HG02840 (cell line): ENCODE measurements around the gene MARK2.

ENCODE experiments used
- ATAC-seq: cut with Tn5 transposase; IDR thresholded peaks from one replicate; pipeline ENCODE4 v1.9.1; 2021; ENCODE audit warnings: mild to moderate bottlenecking, moderate library complexity, moderate number of reproducible peaks; ENCODE audit not compliant: unreplicated experiment, low FRiP score

The MARK2 gene

DNA sequence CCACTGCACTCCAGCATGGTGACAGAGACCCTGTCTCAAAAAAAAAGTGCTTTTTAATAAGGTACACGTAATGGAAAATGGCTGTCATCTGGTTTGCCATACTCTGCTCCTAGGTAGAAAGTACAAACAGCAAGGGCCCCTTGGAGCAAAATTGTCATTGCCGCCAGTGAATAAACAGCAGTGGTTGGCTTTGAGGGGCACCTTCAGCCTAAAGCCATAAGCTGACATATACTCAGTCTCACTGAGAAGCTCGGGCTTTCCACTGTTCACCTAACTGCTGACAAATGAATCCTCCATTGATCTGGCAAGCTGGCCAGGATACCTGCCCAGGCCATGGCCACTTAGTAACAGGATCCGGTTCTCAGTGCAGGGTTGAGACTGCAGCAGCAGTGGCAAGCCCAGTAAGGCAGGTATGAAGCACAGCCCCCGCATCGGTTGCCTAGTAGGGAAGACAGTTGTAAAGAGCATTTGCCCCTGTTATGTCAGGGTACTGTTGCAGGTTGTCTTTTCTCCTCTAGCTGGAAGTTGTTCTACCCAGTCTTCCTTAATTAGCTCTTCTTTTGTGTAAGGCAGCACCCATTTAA, 38.8 kb downstream of the MARK2 start:
- no peak for ATAC-seq

DNA sequence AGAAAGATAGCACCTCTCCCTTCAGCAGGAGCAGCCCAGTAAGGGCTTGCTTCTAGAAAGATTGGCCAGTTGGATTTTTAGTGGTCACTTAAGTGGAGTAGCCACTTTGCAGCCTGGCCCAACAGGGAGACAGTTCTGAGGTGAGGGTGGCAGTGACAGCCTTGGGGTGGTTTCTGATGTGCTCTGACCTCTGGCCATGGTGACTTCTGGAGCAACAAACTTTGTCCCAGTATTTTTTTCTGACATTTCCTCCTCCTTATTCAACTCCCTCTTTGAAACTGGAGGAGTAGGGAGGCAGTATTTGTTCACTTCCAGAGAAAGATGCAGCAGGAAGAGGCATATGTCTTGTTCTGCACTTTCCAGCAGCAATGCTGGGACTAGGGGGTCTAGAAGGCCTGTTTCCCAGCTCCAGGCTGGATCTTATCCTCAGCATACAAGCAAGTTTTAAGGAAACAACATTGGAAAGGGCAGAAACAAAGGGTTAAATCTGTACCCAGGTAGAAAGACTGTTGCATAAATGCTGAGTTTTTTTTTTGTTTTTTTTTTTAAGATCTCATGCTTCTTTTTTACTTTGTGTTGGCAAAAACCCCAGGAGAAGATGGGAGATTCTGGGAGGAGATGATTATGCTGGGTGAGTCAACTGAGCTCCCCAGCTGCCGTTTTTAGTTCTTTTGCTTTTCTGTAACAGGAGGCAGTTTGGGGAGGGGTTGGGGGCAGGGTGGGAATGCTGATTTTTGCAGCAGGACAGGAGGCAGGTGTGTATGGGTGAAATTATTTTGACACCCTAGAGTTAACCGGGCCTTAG, 40.9 kb downstream of the MARK2 start:
- ATAC-seq: no peak

DNA sequence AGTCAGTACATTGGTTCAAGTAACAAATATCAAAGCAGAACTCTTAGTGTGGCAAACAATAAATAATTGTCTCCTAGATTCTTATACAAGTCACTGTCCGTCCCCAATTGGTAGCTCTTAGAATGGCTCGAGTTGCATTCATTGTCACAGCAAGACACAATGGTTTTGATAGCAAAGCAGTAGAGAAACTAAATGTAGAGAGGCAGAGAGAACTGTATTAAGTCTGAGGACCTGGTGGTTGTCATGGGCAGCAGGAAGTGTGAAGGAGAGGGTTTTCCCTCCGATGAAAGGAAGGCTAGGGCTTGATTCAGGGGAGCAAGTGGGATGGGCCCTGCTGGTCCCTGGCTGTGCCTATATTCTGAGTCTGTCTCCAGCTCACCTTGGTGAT, 41.5 kb downstream of the MARK2 start:
- no peak for ATAC-seq

DNA sequence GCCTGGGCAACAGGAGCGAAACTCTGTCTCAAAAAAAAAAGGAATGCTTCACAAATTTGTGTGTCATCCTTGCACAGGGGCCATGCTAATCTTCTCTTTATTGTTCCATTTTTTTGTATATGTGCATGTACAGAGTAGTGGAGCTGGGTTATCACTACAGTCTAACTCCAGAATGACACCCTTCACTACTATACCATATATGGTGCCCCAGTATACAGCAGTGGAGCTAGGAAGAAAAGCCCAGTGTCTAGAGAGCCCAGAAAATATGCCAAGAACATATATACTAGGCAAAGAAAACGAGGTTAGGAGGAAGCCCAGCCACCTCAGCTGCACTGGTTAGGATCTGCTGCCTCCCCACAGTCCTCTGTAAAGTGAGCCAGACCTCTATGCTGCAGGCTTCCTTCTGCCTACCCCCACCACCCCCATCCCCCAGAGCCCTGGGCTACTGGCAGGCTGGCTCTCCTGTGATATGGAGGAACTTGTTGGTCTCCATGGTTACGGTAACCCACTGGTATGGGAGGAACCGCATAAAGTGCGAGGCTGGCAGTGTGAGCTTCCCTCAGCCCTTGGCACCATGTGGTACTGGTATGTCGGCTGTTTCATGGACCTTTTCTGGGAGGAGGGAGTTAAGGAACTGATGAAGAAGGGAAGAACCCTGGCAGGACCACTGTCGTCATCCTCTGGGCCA, 43.8 kb downstream of the MARK2 start:
- no peak for ATAC-seq

DNA sequence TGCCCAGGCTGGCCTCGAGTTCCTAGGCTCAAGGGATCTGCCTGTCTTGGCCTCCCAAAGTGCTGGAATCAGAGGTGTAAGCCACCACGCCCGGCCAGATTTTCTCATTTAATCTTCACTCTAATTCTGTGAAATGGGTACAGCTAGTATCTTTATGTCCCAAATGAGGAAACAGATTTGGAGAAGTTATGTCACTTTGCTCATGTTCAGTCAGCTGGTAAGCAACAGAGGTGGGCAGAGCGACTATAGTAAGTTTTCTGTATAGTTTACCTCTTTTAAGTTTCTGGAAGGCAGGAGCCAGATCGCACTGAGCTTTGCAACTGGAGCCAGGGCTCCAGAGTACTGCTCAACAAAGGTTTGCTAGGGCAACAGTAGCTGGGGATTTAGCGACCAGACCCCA, 44.9 kb downstream of the MARK2 start:
- no peak for ATAC-seq

DNA sequence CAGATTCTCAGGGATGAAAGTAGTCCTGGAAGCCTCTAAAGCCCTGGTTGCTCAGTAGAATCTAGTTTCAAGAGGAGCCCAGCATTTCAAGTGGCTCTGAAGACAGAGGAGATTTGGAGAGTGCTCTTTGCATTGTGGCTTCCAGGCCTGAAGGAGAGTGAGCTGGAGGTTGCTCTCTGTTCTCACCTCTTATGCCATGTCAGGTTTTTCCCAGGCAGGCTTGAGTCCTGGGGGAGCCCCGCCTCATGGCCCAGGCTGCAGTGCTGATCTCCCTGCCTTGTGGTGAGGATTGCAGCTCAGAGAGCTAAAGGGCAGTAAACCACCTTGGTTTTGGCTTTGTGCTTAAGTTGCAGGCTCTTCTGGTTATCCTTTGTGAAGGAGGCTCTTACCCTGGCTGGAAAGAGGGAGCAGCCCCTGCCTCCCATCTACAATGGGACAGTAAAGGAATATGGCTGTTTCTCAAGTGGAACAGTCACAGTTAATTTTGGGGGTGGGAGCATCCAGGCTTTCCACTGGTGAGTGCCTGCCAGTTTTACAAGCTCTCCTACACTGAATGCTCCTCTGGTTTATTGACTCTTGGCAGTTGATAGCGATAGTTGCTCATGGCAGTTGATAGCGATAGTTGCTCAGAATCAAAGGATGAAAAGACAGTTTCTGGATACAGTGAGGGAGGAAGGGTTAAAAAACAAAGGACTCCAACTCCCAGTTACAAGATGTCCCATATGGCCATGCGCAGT, 45.5 kb downstream of the MARK2 start:
- no peak for ATAC-seq

DNA sequence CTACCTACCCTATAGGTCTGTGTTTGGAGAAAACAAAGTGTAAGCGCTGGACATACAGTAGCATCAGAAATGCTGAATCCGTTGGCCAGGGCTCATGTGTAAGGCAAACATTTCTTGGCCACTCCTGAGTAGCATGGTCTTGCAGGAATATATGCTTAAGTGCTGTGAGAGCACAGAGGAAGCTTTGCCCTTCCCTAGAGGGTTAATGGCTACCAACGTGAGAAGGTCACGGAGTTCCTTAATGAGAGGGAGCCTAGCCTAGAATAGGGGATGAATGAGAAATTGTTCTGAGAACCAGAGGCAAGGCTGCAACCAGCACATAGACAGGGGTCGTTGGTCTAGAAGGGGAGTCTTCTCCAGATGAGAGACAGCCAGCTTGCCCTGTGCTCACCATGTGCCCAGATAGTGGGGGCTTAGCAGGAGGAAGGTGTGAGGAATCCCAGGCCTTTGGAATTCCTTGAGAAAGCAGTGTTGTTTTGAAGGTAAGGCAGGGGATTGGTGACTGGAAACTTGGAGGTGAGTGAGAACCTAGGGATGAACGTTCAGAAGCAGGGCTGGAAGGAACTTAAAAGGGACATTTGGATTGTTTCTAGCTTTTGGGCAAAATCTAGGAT, 48.6 kb downstream of the MARK2 start:
- ATAC-seq: no peak

DNA sequence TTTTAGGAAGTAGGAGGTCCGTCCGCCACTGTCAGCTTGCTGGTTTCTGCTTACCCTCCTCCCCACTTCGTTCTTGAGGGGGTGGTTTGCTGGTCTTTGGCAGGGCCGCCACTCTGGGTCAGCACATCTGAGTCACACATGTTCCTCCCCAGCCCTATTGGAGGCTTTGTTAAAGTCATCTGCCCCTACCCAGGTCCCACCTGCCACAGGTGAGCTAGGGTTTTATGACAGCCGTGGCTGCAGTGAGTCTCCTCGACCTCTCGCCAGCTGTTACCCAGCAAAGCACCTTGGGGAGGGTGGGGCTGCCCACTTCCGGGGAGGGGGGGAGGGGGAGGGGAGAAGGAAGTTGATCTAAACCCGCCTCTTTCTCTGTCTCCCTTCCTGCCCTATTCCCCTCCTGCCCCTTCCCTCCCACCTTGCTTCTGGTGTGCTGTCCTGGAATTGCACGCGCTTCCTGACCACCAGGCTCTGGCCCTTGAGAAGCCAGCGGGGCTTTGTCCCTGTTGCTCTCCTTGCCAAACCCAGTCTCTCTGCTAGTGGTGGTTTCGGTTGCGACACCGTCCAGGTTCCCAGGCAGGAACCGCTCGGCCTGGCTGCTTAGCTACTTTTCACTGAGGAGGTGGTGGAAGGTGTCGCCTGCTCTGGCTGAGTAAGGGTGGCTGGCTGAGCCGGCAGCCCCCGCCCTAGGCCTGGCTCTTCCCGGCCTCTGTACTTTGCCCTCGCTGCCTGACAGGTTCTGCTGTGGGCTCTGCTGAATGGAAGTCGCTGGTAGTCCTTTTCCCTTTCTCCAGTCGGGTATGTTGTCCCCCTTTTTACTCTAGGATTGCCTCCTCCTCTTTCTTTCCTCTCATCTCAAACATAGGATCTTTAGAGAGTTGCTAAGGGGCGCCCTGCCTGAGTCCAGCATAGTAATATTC, 49.5 kb downstream of the MARK2 start:
- peak; percentile 49 for ATAC-seq

DNA sequence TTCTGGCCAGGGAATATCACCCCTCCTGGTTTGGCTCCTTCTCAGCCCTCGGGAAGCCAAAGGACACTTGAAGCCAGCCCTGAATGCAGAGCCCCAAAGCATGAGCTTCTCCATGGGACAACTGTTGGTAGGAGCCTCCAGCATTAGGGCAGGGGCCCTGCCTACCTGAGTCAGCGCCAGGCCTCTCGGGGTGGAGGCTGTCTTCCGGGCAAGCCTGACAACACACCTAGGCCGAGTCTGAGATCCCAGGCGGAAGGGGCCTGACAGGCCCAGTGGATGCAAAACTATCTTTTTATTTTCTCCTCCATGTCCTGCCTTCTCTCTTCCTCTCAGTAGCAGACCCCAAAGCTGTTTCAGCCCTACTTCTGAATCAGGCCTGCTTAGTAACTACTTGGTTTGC, 50.4 kb downstream of the MARK2 start:
- ATAC-seq: no peak

DNA sequence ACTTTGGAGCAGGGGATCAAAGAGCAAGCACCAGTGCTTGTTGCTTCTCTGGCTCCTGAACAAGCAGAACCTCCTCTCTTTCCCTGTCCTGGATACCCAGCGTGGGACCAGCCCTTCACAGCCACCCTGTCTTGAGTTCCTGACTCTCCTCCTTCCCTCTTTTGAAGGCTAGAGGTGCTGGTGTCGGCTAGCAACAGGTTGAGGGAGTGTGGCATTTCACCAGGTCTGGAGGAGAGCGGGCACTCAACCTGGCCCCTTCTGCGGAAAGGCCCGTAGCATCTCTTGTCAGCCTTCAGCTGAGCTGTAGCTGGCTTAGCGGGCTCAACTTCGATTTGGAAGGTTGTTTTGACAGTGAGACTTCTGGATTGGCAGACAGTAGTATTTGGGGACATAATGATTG, 51.5 kb downstream of the MARK2 start:
- no peak for ATAC-seq

DNA sequence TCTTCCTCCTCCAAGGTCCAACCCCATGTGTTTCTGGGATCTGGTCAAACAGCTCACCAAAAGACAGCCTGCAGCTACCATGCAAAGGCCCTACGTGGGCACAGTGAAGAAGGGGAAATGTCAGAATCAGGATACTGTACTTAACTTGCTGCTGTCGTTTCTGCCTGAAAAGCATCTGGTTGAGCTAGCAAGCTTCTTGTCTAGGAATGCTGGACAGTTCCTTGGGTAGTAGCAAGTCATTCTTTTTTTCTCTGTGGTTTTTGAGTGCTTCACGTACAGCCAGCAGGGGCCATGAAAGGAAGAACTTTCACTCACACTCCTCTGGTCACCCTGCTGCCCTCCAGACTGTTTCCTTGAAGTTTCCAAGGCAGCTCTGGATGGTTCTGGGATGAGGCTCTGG, 53.3 kb downstream of the MARK2 start:
- ATAC-seq: no peak

DNA sequence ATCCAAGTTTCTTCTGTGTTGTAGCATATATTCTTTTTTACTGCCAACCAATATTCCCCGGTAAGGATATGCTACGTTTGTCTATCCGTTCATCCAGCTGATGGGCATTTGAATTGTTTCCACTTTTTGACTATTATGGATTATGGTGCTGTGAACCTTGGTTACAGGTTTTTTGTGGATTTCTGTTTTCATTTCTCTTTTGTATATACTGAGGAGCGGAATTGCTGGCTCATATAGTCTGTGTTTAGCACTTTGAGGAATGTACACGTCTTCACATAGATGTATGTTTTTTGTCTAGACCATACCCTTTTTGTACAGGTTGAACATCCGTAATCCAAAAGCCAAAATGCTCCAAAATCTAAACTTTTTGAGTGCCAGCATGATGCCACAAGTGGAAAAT, 54.4 kb downstream of the MARK2 start:
- no peak for ATAC-seq

DNA sequence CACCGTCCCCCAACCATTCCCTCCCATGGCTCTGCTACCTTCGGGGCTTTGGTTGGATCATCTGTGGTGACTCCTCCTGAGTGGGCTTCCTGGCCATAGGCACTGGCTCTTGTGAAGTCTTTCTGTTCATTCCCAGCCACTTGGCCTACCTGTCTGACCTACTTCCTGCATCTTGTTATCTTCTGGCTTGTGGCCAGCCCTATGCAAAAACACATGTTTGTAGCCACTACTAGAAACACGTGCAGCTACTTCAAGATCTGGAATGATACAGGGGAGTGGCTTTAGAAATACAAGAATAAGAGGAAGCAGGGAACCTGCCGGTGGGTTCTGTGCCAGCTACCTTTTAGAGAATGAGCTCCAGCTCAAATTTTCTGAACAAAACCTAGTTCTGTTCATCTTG, 57.2 kb downstream of the MARK2 start:
- ATAC-seq: no peak

DNA sequence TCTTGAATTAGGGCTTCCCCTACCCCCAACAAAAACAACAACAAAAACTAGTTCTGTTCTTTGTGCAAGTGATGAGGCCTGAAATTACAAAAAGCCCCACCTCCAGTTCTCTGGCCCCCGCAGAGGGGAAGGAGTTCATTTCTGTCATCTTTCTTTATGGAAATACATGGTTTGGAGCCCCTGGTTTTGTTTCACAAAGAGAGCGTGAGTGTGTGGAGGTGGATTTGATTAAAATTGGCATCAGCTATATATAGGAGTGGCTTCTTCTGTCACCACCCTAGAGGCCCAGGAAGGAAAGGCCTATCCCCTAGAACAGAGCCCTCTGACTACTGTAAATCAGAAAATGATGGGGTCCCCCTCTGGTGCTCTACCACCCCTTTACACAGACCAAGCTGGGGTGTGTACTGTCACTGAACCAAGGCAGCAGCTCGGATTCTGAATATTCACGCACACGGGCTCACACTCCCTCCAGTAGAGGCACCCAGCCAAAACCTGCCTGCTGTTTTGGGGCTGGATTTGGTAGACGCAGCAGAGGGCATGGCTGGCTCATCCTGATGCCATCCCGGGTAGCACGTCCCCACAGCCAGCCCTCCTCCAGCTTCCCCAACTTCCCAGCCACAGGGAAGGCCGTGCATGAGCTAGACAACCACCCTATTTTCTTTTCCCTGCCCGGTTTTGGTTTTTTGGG, 58.7 kb downstream of the MARK2 start:
- no peak for ATAC-seq

DNA sequence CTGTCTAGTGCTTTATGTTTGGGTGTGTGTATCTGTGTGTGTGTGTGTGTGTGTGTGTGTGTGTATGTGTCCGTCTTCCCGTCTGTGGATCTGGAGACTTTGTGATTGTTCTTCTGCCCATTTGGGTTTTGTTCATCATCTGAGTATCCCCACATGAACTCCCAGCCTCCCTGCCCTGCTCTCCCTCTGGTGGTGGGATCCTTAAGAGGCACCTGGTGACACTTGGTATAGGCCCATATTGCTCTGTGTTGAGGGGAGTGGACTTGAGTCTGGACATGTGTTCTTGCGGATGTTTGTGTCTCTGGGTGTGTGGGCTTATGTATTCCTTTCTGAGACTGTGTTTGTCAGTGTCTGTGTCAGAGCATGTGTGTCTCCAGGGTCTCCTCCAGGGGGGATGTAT, 62.8 kb downstream of the MARK2 start:
- no peak for ATAC-seq

DNA sequence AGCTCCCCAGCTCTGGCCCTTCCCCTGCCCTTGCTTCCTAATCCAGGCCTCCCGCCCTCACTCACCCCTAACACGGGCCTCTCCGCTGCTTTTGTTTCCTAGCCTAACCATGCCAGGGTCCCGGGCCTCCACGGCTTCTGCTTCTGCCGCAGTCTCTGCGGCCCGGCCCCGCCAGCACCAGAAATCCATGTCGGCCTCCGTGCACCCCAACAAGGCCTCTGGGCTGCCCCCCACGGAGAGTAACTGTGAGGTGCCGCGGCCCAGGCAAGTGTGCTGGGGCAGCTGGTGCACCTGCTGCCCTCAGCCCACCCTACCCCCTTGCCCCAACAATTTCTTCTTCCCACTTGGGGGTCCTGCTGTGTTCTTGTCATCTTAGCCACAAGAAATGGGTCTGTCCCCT, 65.0 kb downstream of the MARK2 start:
- ATAC-seq: no peak

DNA sequence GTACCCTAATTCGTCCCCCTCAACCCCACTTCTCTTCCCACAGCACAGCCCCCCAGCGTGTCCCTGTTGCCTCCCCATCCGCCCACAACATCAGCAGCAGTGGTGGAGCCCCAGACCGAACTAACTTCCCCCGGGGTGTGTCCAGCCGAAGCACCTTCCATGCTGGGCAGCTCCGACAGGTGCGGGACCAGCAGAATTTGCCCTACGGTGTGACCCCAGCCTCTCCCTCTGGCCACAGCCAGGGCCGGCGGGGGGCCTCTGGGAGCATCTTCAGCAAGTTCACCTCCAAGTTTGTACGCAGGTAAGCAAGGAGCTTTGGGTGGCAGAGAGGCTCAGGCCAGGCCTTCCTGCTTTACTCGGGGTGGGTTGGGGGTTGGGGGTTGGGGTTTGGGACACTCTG, 65.8 kb downstream of the MARK2 start:
- ATAC-seq: no peak

DNA sequence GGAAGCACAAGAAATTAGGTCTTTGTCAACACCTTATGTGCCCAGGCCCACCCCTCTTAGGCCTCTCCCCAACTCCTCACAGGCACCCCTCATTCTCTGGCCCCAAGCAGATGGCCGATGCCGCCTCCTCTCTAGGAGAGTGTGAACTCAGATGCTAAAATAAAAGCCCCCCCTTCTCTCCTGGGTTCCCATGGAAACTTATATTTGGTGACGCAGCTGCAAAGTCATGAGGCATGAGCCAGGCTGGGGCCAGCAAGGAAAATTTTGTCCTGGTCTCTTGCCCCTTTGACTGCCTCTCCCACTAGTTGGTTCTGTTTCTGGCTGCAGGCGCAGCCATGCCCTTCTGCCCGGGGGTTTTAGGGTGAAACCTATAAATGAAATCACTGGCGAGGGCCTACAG, 66.3 kb downstream of the MARK2 start:
- no peak for ATAC-seq

DNA sequence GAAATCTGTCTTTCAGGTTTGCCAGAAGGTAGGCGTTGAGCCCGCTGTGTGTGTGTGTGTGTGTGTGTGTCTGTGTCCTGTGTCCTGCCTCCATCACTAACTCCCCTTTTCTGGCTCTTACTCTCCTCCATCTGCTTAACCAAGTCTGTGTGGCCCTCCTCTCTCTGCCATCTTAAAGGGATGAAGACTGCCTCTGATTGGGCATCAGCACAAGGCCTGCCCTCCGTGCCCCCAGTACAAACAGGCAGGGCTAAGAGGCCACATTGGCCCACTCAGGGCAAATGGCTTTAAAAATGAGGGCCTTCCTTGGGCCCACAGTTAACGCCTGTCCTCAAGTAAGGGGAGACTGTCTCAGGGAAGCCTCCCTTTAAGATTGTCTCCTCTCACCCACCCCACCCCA, 67.2 kb downstream of the MARK2 start:
- ATAC-seq: no peak
